ENCODE data around the gene MRPL33. TPM values are rescaled to one million over a fixed set of nuclear protein-coding genes. Genes with fewer than 3 reads are reported as not detected.

The MRPL33 gene
- total RNA-seq, 1 experiment from 2014 or later, result 66.8 TPM

DNA sequence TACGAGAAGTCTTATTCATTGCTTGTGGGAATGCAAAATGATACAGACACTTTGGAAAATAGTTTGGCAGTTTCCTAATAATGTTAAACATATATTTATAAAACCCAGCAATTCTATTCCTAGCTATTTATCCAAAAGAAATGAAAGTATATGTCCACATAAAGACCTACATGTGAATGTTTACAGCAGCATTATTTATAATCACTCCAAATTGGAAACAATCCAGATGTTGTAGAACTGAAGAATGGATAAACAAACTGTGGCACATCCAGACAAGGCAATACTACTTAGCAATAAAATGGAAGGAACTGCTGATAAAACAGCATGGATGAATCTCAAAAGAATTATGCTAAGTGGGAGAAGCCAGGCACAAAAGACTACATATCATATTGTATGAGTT, 19.3 kb downstream of the MRPL33 start:
- Histone ChIP-seq H2BK20ac (ENCODE audit: low read depth, low read length, poor library complexity, severe bottlenecking) (no peak overlapping the region), H2BK15ac (ENCODE audit: low read depth, low read length) (no peak overlapping the region), H3K23ac (ENCODE audit: insufficient read length, low read depth, low read length) (no peak overlapping the region), H3K56ac (ENCODE audit: insufficient read length, low read depth, low read length) (no peak overlapping the region), H3T11ph (ENCODE audit: low read length) (no peak overlapping the region), H3K4me1 (ENCODE audit: insufficient read depth, low read length) (no peaks in the 10 kb centered on the region), H4K8ac (replicated peaks; ENCODE audit: insufficient read length, low read depth, low read length) (no peak overlapping the region), H2AK5ac (ENCODE audit: insufficient read length, low read length) (no peak overlapping the region), H2BK120ac (ENCODE audit: low read depth, low read length, poor library complexity, severe bottlenecking) (no peak overlapping the region), H3K4ac (ENCODE audit: low read depth, low read length) (no peak overlapping the region), H3K9ac (ENCODE audit: extremely low read depth, insufficient read length, low read length) (no peak overlapping the region), H3K14ac (ENCODE audit: insufficient read depth, low read length) (no peak overlapping the region), H2BK12ac (ENCODE audit: insufficient read length, low read depth, low read length) (no peak overlapping the region), H2AFZ (ENCODE audit: low read length) (no peak overlapping the region), H3K27ac (ENCODE audit: insufficient read length, low read depth, low read length) (no peak overlapping the region), H2BK5ac (ENCODE audit: insufficient read length, low read length) (no peak overlapping the region), H3K27me3 (ENCODE audit: insufficient read depth, low read length) (no peaks in the 10 kb centered on the region), H3K4me2 (ENCODE audit: insufficient read depth, insufficient read length, low read length) (no peak overlapping the region), H4K5ac (ENCODE audit: insufficient read length, low read depth, low read length) (no peak overlapping the region), H3K9me3 (ENCODE audit: control insufficient read depth, low read depth, low read length) (no peaks in the 10 kb centered on the region), H4K91ac (ENCODE audit: insufficient read length, low read depth, low read length) (no peak overlapping the region), H3K79me1 (ENCODE audit: insufficient read depth, low read depth, low read length, poor library complexity, severe bottlenecking) (no peaks in the 10 kb centered on the region), H3K79me2 (ENCODE audit: insufficient read depth, low read length) (no peaks in the 10 kb centered on the region), H4K20me1 (ENCODE audit: control insufficient read depth, insufficient read depth, insufficient read length) (no peaks in the 10 kb centered on the region), H3K18ac (ENCODE audit: insufficient read length, low read depth, low read length) (no peak overlapping the region), H3K23me2 (ENCODE audit: insufficient read length, low read depth, low read length, poor library complexity, severe bottlenecking) (no peaks in the 10 kb centered on the region)
- Mint-ChIP-seq H3K4me3 (no peak overlapping the region), H3K4me1 (no peaks in the 10 kb centered on the region), H3K27ac (no peak overlapping the region), H3K9me3 (peaks cover 0 to 7% of the 10 kb centered on the region in 2 experiments; a peak in 2 of 5 replicates), H3K36me3 (ENCODE audit: insufficient read depth in 1 of 3, low read depth in 3 of 3) (no peaks in the 10 kb centered on the region), H3K27me3 (ENCODE audit: low read depth) (no peaks in the 10 kb centered on the region)
- TF ChIP-seq, protein P1, sequence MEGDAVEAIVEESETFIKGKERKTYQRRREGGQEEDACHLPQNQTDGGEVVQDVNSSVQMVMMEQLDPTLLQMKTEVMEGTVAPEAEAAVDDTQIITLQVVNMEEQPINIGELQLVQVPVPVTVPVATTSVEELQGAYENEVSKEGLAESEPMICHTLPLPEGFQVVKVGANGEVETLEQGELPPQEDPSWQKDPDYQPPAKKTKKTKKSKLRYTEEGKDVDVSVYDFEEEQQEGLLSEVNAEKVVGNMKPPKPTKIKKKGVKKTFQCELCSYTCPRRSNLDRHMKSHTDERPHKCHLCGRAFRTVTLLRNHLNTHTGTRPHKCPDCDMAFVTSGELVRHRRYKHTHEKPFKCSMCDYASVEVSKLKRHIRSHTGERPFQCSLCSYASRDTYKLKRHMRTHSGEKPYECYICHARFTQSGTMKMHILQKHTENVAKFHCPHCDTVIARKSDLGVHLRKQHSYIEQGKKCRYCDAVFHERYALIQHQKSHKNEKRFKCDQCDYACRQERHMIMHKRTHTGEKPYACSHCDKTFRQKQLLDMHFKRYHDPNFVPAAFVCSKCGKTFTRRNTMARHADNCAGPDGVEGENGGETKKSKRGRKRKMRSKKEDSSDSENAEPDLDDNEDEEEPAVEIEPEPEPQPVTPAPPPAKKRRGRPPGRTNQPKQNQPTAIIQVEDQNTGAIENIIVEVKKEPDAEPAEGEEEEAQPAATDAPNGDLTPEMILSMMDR (conservative IDR thresholded peaks at IDR 0.05), result no peak
- no CpG with 5 or more reads among the region's 1 CpG for WGBS (ENCODE audit: extremely low coverage, insufficient read length, low lambda C conversion rate)
- DNase-seq, result no peak

Measured in H9 (cell line).